ENCODE results near the gene VEPH1.
"Not testable (repeated sequence)": the region's sequence is repeated elsewhere in the genome, so short reads cannot be mapped to it uniquely, and the experiment has no call there.

The VEPH1 gene

GRCh38 chr3:157355276-157355675 lies 147.9 kb downstream of the VEPH1 start:
- WGBS (ENCODE audit: extremely low coverage, insufficient coverage, low lambda C conversion rate) = no CpG with 5 or more reads among the region's 2 CpGs
- H3K56ac ChIP-seq (ENCODE audit: low read length) = no peak overlapping the region

GRCh38 chr3:157354722-157355121 lies 148.5 kb downstream of the VEPH1 start:
- H3K4me3 ChIP-seq (ENCODE audit: low read length) = no peak overlapping the region
- no peaks in the 10 kb centered on the region for H3K36me3 ChIP-seq (ENCODE audit: control insufficient read depth, insufficient read depth, low read length)
- H3K56ac ChIP-seq (ENCODE audit: low read length) = no peak overlapping the region
- no peak overlapping the region for H3K4ac ChIP-seq (ENCODE audit: low read depth, low read length)
- H3K79me2 ChIP-seq (ENCODE audit: control insufficient read depth, insufficient read depth, low read length) = no peaks in the 10 kb centered on the region
- H2BK15ac ChIP-seq (replicated peaks; ENCODE audit: low read depth) = no peak overlapping the region
- H3K79me1 ChIP-seq (ENCODE audit: low read length) = no peaks in the 10 kb centered on the region
- DNase-seq = peak; percentile 68
- H3K4me1 ChIP-seq (ENCODE audit: control insufficient read depth, low read depth, low read length) = no peaks in the 10 kb centered on the region
- H3K4me2 ChIP-seq (ENCODE audit: low read length) = no peak overlapping the region
- H2AK5ac ChIP-seq (ENCODE audit: low read length) = no peak overlapping the region
- H2BK5ac ChIP-seq (ENCODE audit: low read length) = no peak overlapping the region
- H4K8ac ChIP-seq (ENCODE audit: low read depth, low read length) = no peak overlapping the region
- no peak overlapping the region for H3K23ac ChIP-seq (ENCODE audit: low read length)
- H3K27ac ChIP-seq (ENCODE audit: low read depth, low read length) = no peak overlapping the region
- H3K9ac ChIP-seq (ENCODE audit: low read length) = no peak overlapping the region
- no peak overlapping the region for H3K18ac ChIP-seq (ENCODE audit: low read length)
- H4K5ac ChIP-seq (ENCODE audit: low read length) = no peak overlapping the region
- H2BK120ac ChIP-seq (ENCODE audit: low read depth, low read length) = no peak overlapping the region
- WGBS (ENCODE audit: extremely low coverage, insufficient coverage, low lambda C conversion rate) = no CpG with 5 or more reads among the region's 1 CpG
- no peaks in the 10 kb centered on the region for H3K27me3 ChIP-seq (ENCODE audit: insufficient read depth, low read length, poor library complexity)

More at GRCh38 chr3:157355276-157355675, 147.9 kb downstream of the VEPH1 start:
- Histone ChIP-seq H2AK5ac (ENCODE audit: low read length) (no peak overlapping the region), H3K23ac (ENCODE audit: low read length) (no peak overlapping the region), H3K9ac (ENCODE audit: low read length) (no peak overlapping the region), H3K4me3 (ENCODE audit: low read length) (no peak overlapping the region), H3K79me2 (ENCODE audit: control insufficient read depth, insufficient read depth, low read length) (no peaks in the 10 kb centered on the region), H3K4ac (ENCODE audit: low read depth, low read length) (no peak overlapping the region), H3K36me3 (ENCODE audit: control insufficient read depth, insufficient read depth, low read length) (no peaks in the 10 kb centered on the region), H3K4me1 (ENCODE audit: control insufficient read depth, low read depth, low read length) (no peaks in the 10 kb centered on the region), H2BK15ac (replicated peaks; ENCODE audit: low read depth) (no peak overlapping the region), H4K5ac (ENCODE audit: low read length) (no peak overlapping the region), H3K27ac (ENCODE audit: low read depth, low read length) (no peak overlapping the region), H2BK5ac (ENCODE audit: low read length) (no peak overlapping the region), H4K8ac (ENCODE audit: low read depth, low read length) (no peak overlapping the region), H3K4me2 (ENCODE audit: low read length) (no peak overlapping the region), H2BK120ac (ENCODE audit: low read depth, low read length) (no peak overlapping the region), H3K27me3 (ENCODE audit: insufficient read depth, low read length, poor library complexity) (no peaks in the 10 kb centered on the region), H3K79me1 (ENCODE audit: low read length) (no peaks in the 10 kb centered on the region), H3K18ac (ENCODE audit: low read length) (no peak overlapping the region)
- no peak for DNase-seq

GRCh38 chr3:157354254-157354653 lies 149.0 kb downstream of the VEPH1 start:
- H3K36me3 ChIP-seq (ENCODE audit: control insufficient read depth, insufficient read depth, low read length) = no peaks in the 10 kb centered on the region
- no peak for DNase-seq
- no peaks in the 10 kb centered on the region for H3K27me3 ChIP-seq (ENCODE audit: insufficient read depth, low read length, poor library complexity)
- H2AK5ac ChIP-seq (ENCODE audit: low read length) = no peak overlapping the region
- H2BK5ac ChIP-seq (ENCODE audit: low read length) = no peak overlapping the region
- no peaks in the 10 kb centered on the region for H3K4me1 ChIP-seq (ENCODE audit: control insufficient read depth, low read depth, low read length)
- no peak overlapping the region for H4K8ac ChIP-seq (ENCODE audit: low read depth, low read length)
- no peak overlapping the region for H3K4me2 ChIP-seq (ENCODE audit: low read length)
- H3K4ac ChIP-seq (ENCODE audit: low read depth, low read length) = no peak overlapping the region
- no peaks in the 10 kb centered on the region for H3K79me2 ChIP-seq (ENCODE audit: control insufficient read depth, insufficient read depth, low read length)
- H3K4me3 ChIP-seq (ENCODE audit: low read length) = no peak overlapping the region
- no peak overlapping the region for H3K9ac ChIP-seq (ENCODE audit: low read length)
- H3K27ac ChIP-seq (ENCODE audit: low read depth, low read length) = no peak overlapping the region
- H4K5ac ChIP-seq (ENCODE audit: low read length) = no peak overlapping the region
- WGBS (ENCODE audit: extremely low coverage, insufficient coverage, low lambda C conversion rate) = no CpG with 5 or more reads among the region's 1 CpG
- no peaks in the 10 kb centered on the region for H3K79me1 ChIP-seq (ENCODE audit: low read length)
- H2BK120ac ChIP-seq (ENCODE audit: low read depth, low read length) = no peak overlapping the region
- no peak overlapping the region for H3K56ac ChIP-seq (ENCODE audit: low read length)
- H3K18ac ChIP-seq (ENCODE audit: low read length) = no peak overlapping the region
- H2BK15ac ChIP-seq (replicated peaks; ENCODE audit: low read depth) = no peak overlapping the region
- H3K23ac ChIP-seq (ENCODE audit: low read length) = no peak overlapping the region

- no peaks in the 10 kb centered on the region for H3K79me1 ChIP-seq (ENCODE audit: low read length)
- no peak overlapping the region for H3K56ac ChIP-seq (ENCODE audit: low read length)
- H2BK5ac ChIP-seq (ENCODE audit: low read length) = no peak overlapping the region
- H4K8ac ChIP-seq (ENCODE audit: low read depth, low read length) = no peak overlapping the region
- H3K27me3 ChIP-seq (ENCODE audit: insufficient read depth, low read length, poor library complexity) = no peaks in the 10 kb centered on the region
- no peaks in the 10 kb centered on the region for H3K36me3 ChIP-seq (ENCODE audit: control insufficient read depth, insufficient read depth, low read length)
- WGBS (ENCODE audit: extremely low coverage, insufficient coverage, low lambda C conversion rate) = 100% methylated on average over 1 of the region's 4 CpGs
- H2BK120ac ChIP-seq (ENCODE audit: low read depth, low read length) = no peak overlapping the region
- no peak overlapping the region for H3K9ac ChIP-seq (ENCODE audit: low read length)
- no peak for DNase-seq
- H4K5ac ChIP-seq (ENCODE audit: low read length) = no peak overlapping the region
- H3K18ac ChIP-seq (ENCODE audit: low read length) = no peak overlapping the region
- H3K23ac ChIP-seq (ENCODE audit: low read length) = no peak overlapping the region
- H3K4me3 ChIP-seq (ENCODE audit: low read length) = no peak overlapping the region
- H3K4me1 ChIP-seq (ENCODE audit: control insufficient read depth, low read depth, low read length) = no peaks in the 10 kb centered on the region
- H2AK5ac ChIP-seq (ENCODE audit: low read length) = no peak overlapping the region
- H3K27ac ChIP-seq (ENCODE audit: low read depth, low read length) = no peak overlapping the region
- H2BK15ac ChIP-seq (replicated peaks; ENCODE audit: low read depth) = no peak overlapping the region
- H3K4me2 ChIP-seq (ENCODE audit: low read length) = no peak overlapping the region
- no peaks in the 10 kb centered on the region for H3K79me2 ChIP-seq (ENCODE audit: control insufficient read depth, insufficient read depth, low read length)
- H3K4ac ChIP-seq (ENCODE audit: low read depth, low read length) = no peak overlapping the region
These were observed 149.6 kb downstream of the VEPH1 start for GRCh38 chr3:157353652-157354051.

- Histone ChIP-seq H3K4me1 (ENCODE audit: control insufficient read depth, low read depth, low read length) (no peaks in the 10 kb centered on the region), H3K27ac (ENCODE audit: low read depth, low read length) (no peak overlapping the region), H3K4me2 (ENCODE audit: low read length) (no peak overlapping the region), H3K4me3 (ENCODE audit: low read length) (no peak overlapping the region), H2BK120ac (ENCODE audit: low read depth, low read length) (no peak overlapping the region), H3K27me3 (ENCODE audit: insufficient read depth, low read length, poor library complexity) (no peaks in the 10 kb centered on the region), H2AK5ac (ENCODE audit: low read length) (no peak overlapping the region), H4K8ac (ENCODE audit: low read depth, low read length) (no peak overlapping the region), H3K4ac (ENCODE audit: low read depth, low read length) (no peak overlapping the region), H3K23ac (ENCODE audit: low read length) (no peak overlapping the region), H3K18ac (ENCODE audit: low read length) (no peak overlapping the region), H2BK5ac (ENCODE audit: low read length) (no peak overlapping the region), H2BK15ac (replicated peaks; ENCODE audit: low read depth) (no peak overlapping the region), H3K36me3 (ENCODE audit: control insufficient read depth, insufficient read depth, low read length) (no peaks in the 10 kb centered on the region), H3K9ac (ENCODE audit: low read length) (no peak overlapping the region), H4K5ac (ENCODE audit: low read length) (no peak overlapping the region), H3K79me2 (ENCODE audit: control insufficient read depth, insufficient read depth, low read length) (no peaks in the 10 kb centered on the region), H3K79me1 (ENCODE audit: low read length) (no peaks in the 10 kb centered on the region), H3K56ac (ENCODE audit: low read length) (no peak overlapping the region)
- no CpG with 5 or more reads among the region's 1 CpG for WGBS (ENCODE audit: extremely low coverage, insufficient coverage, low lambda C conversion rate)
- DNase-seq = no peak
These were observed 151.2 kb downstream of the VEPH1 start for GRCh38 chr3:157351981-157352380.

GRCh38 chr3:157350651-157351050 lies 152.6 kb downstream of the VEPH1 start:
- not testable (repeated sequence) for H3K4me1 ChIP-seq (ENCODE audit: control insufficient read depth, low read depth, low read length); H3K23ac ChIP-seq (ENCODE audit: low read length); H4K8ac ChIP-seq (ENCODE audit: low read depth, low read length); H3K79me1 ChIP-seq (ENCODE audit: low read length); H3K4ac ChIP-seq (ENCODE audit: low read depth, low read length); H4K5ac ChIP-seq (ENCODE audit: low read length); H2BK15ac ChIP-seq (replicated peaks; ENCODE audit: low read depth); H3K27ac ChIP-seq (ENCODE audit: low read depth, low read length); H3K56ac ChIP-seq (ENCODE audit: low read length); DNase-seq; H3K27me3 ChIP-seq (ENCODE audit: insufficient read depth, low read length, poor library complexity); H3K36me3 ChIP-seq (ENCODE audit: control insufficient read depth, insufficient read depth, low read length); H3K4me3 ChIP-seq (ENCODE audit: low read length); H3K4me2 ChIP-seq (ENCODE audit: low read length); H3K79me2 ChIP-seq (ENCODE audit: control insufficient read depth, insufficient read depth, low read length); H3K9ac ChIP-seq (ENCODE audit: low read length); H2AK5ac ChIP-seq (ENCODE audit: low read length); H2BK5ac ChIP-seq (ENCODE audit: low read length); H2BK120ac ChIP-seq (ENCODE audit: low read depth, low read length); H3K18ac ChIP-seq (ENCODE audit: low read length)
- WGBS (ENCODE audit: extremely low coverage, insufficient coverage, low lambda C conversion rate) = no CpG with 5 or more reads among the region's 2 CpGs

All from mesendoderm (in vitro differentiated cells).